Thymus (tissue), 11 donors: ENCODE results near the gene RUVBL2. TPM values are rescaled to one million over a fixed set of nuclear protein-coding genes. Genes with fewer than 3 reads are reported as not detected.

ENCODE experiments used
- DNase-seq, 9 donors: peaks; one replicate each; pipeline ENCODE4 v3.0.0-alpha.2; 2013; ENCODE audit warnings: low spot score in 9 of 9, low read depth in 6 of 9, missing footprints in 1 of 9
- H3K27ac ChIP-seq, 2 donors: one replicate each; pipeline ENCODE4 v1.5.1; 2013; ENCODE audit warnings: control low read depth in 1 of 2, low read depth in 1 of 2, low read length in 1 of 2, mild to moderate bottlenecking in 1 of 2, moderate library complexity in 1 of 2
- H3K27me3 ChIP-seq, 2 donors: one replicate each; pipeline ENCODE4 v1.5.1; 2013; ENCODE audit warnings: low read length in 1 of 2; ENCODE audit not compliant: control insufficient read depth in 2 of 2, insufficient read depth in 1 of 2
- H3K36me3 ChIP-seq, 2 donors: one replicate each; pipeline ENCODE4 v1.5.1; 2013; ENCODE audit warnings: low read length in 1 of 2, mild to moderate bottlenecking in 1 of 2, moderate library complexity in 1 of 2; ENCODE audit not compliant: control insufficient read depth in 2 of 2, insufficient read depth in 2 of 2
- H3K4me1 ChIP-seq, 2 donors: one replicate each; pipeline ENCODE4 v1.5.1; 2013; ENCODE audit warnings: low read length in 2 of 2; ENCODE audit not compliant: control insufficient read depth in 2 of 2, insufficient read depth in 2 of 2
- H3K4me3 ChIP-seq, 2 donors: one replicate each; pipeline ENCODE4 v1.5.1; 2013; ENCODE audit warnings: low read length in 2 of 2, control low read depth in 1 of 2, mild to moderate bottlenecking in 1 of 2
- H3K9me3 ChIP-seq, 2 donors: one replicate each; pipeline ENCODE4 v1.5.1; 2013; ENCODE audit warnings: low read length in 1 of 2, mild to moderate bottlenecking in 1 of 2; ENCODE audit not compliant: control insufficient read depth in 2 of 2, insufficient read depth in 1 of 2
- whole genome bisulfite sequencing: extraction: QIAGEN DNeasy Blood & Tissue Kit; methylation state at CpG from one replicate; pipeline ENCODE4 v1.1.7; 2013; 5-methylcytosine and 5-hydroxymethylcytosine counted together
- polyA plus RNA-seq: library from polyadenylated mRNA; stranded (reverse); fragments of 200-250 nt; gene quantifications from one replicate; pipeline ENCODE4 v1.2.3, GENCODE V29; 2013
- total RNA-seq: library from RNA; stranded (reverse); fragments of 120-200 nt; gene quantifications from one replicate; pipeline ENCODE4 v1.2.4, GENCODE V29; 2013
- donor health status: healthy.

The RUVBL2 gene
- total and polyA plus RNA-seq, 2 donors: 52.0 to 107 TPM

- WGBS: 99% methylated on average over 9 of the region's 9 CpGs
- Histone ChIP-seq H3K4me1 (no peaks in the 10 kb centered on the region), H3K36me3 (peaks cover 46 to 55% of the 10 kb centered on the region in 2 donors)
Measured at GRCh38 chr19:48982280-48982679, 11.4 kb upstream of the RUVBL2 start.

GRCh38 chr19:48985711-48986110 lies 8.0 kb upstream of the RUVBL2 start:
- Histone ChIP-seq H3K4me1 (no peaks in the 10 kb centered on the region), H3K27me3 (no peaks in the 10 kb centered on the region), H3K9me3 (no peaks in the 10 kb centered on the region), H3K4me3 (no peak overlapping the region), H3K36me3 (peaks cover 46 to 58% of the 10 kb centered on the region in 2 donors), H3K27ac (no peak overlapping the region)
- DNase-seq: no peak
- WGBS: 98% methylated on average over 13 of the region's 13 CpGs

More at GRCh38 chr19:48982280-48982679, 11.4 kb upstream of the RUVBL2 start:
- no peak overlapping the region for H3K27ac ChIP-seq
- H3K4me3 ChIP-seq: no peak overlapping the region
- DNase-seq: no peak
- no peaks in the 10 kb centered on the region for H3K27me3 ChIP-seq
- H3K9me3 ChIP-seq: no peaks in the 10 kb centered on the region

GRCh38 chr19:48986211-48986610 lies 7.5 kb upstream of the RUVBL2 start:
- H3K27ac ChIP-seq: no peak overlapping the region
- no peaks in the 10 kb centered on the region for H3K27me3 ChIP-seq
- H3K4me1 ChIP-seq: peaks cover 0 to 3% of the 10 kb centered on the region in 2 donors
- DNase-seq: no peak
- no peak overlapping the region for H3K4me3 ChIP-seq
- H3K9me3 ChIP-seq: no peaks in the 10 kb centered on the region
- peaks cover 46 to 62% of the 10 kb centered on the region in 2 donors for H3K36me3 ChIP-seq
- 98% methylated on average over 3 of the region's 3 CpGs for WGBS

GRCh38 chr19:48987323-48987722 lies 6.4 kb upstream of the RUVBL2 start:
- Histone ChIP-seq H3K27me3 (no peaks in the 10 kb centered on the region), H3K9me3 (no peaks in the 10 kb centered on the region), H3K4me1 (peaks cover 8 to 13% of the 10 kb centered on the region in 2 donors), H3K36me3 (peaks cover 40 to 51% of the 10 kb centered on the region in 2 donors), H3K4me3 (no peak overlapping the region), H3K27ac (no peak overlapping the region)
- 97% methylated on average over 7 of the region's 7 CpGs for WGBS
- no peak for DNase-seq

GRCh38 chr19:48988286-48988685 lies 5.4 kb upstream of the RUVBL2 start:
- Histone ChIP-seq H3K27ac (no peak overlapping the region), H3K9me3 (no peaks in the 10 kb centered on the region), H3K4me3 (no peak overlapping the region), H3K4me1 (peaks cover 10 to 16% of the 10 kb centered on the region in 2 donors), H3K36me3 (peaks cover 31 to 45% of the 10 kb centered on the region in 2 donors), H3K27me3 (no peaks in the 10 kb centered on the region)
- DNase-seq: no peak
- 92% methylated on average over 7 of the region's 7 CpGs for WGBS

GRCh38 chr19:48988860-48989259 lies 4.8 kb upstream of the RUVBL2 start:
- no peak for DNase-seq
- H3K27ac ChIP-seq: no peak overlapping the region
- no peaks in the 10 kb centered on the region for H3K27me3 ChIP-seq
- H3K4me3 ChIP-seq: no peak overlapping the region
- H3K4me1 ChIP-seq: peaks cover 10 to 16% of the 10 kb centered on the region in 2 donors
- 96% methylated on average over 9 of the region's 9 CpGs for WGBS
- H3K36me3 ChIP-seq: peaks cover 30 to 43% of the 10 kb centered on the region in 2 donors
- no peaks in the 10 kb centered on the region for H3K9me3 ChIP-seq

GRCh38 chr19:48989701-48990291 lies 3.9 kb upstream of the RUVBL2 start:
- no peaks in the 10 kb centered on the region for H3K9me3 ChIP-seq
- H3K36me3 ChIP-seq: peaks cover 28 to 39% of the 10 kb centered on the region in 2 donors
- 96% methylated on average over 17 of the region's 17 CpGs for WGBS
- H3K4me3 ChIP-seq: no peak overlapping the region
- DNase-seq: no peak
- peaks cover 17 to 25% of the 10 kb centered on the region in 2 donors for H3K4me1 ChIP-seq
- H3K27me3 ChIP-seq: no peaks in the 10 kb centered on the region
- no peak overlapping the region for H3K27ac ChIP-seq

- DNase-seq: no peak
- Histone ChIP-seq H3K9me3 (no peaks in the 10 kb centered on the region), H3K4me1 (peaks cover 20 to 28% of the 10 kb centered on the region in 2 donors), H3K27ac (no peak overlapping the region), H3K36me3 (peaks cover 22 to 33% of the 10 kb centered on the region in 2 donors), H3K27me3 (no peaks in the 10 kb centered on the region), H3K4me3 (no peak overlapping the region)
- 95% methylated on average over 4 of the region's 4 CpGs for WGBS
Measured at GRCh38 chr19:48990400-48990799, 3.3 kb upstream of the RUVBL2 start.

GRCh38 chr19:48991011-48991609 lies 2.6 kb upstream of the RUVBL2 start:
- Histone ChIP-seq H3K27ac (no peak overlapping the region), H3K4me1 (peaks cover 20 to 28% of the 10 kb centered on the region in 2 donors), H3K36me3 (peaks cover 15 to 26% of the 10 kb centered on the region in 2 donors), H3K27me3 (no peaks in the 10 kb centered on the region), H3K4me3 (no peak overlapping the region), H3K9me3 (no peaks in the 10 kb centered on the region)
- DNase-seq: no peak
- 97% methylated on average over 22 of the region's 22 CpGs for WGBS
